Measurements from ENCODE around the gene SLC4A8. TPM values are rescaled to one million over a fixed set of nuclear protein-coding genes. Genes with fewer than 3 reads are reported as not detected.

Gene SLC4A8
- total and polyA plus RNA-seq, 5 donors = 0.02 to 0.50 (median 0.24) TPM

GRCh38 chr12:51482929-51483697 is 58.5 kb downstream of the SLC4A8 start:
- H3K4me3 ChIP-seq (ENCODE audit: low read length) = no peak overlapping the region
- H3K4me1 ChIP-seq (ENCODE audit: control insufficient read depth, insufficient read depth, low read length) = no peaks in the 10 kb centered on the region
- H3K27ac ChIP-seq (ENCODE audit: low read length) = no peak overlapping the region
- H3K27me3 ChIP-seq (ENCODE audit: control insufficient read depth, insufficient read depth) = no peaks in the 10 kb centered on the region
- intact Hi-C loops (cut with DNase I) = no loop called here
- WGBS = 55% methylated on average over 3 of the region's 3 CpGs
- no peak for DNase-seq
- ATAC-seq = no peak
- H3K9me3 ChIP-seq (ENCODE audit: control insufficient read depth, low read length) = no peaks in the 10 kb centered on the region

- H3K27me3 ChIP-seq (ENCODE audit: control insufficient read depth, insufficient read depth) = no peaks in the 10 kb centered on the region
- DNase-seq = no peak
- H3K4me1 ChIP-seq (ENCODE audit: control insufficient read depth, insufficient read depth, low read length) = no peaks in the 10 kb centered on the region
- H3K9me3 ChIP-seq (ENCODE audit: control insufficient read depth, low read length) = no peaks in the 10 kb centered on the region
- whole genome bisulfite sequencing = 86% methylated on average over 3 of the region's 3 CpGs
- H3K4me3 ChIP-seq (ENCODE audit: low read length) = no peak overlapping the region
- intact Hi-C loops (cut with DNase I) = no loop called here
- H3K27ac ChIP-seq (ENCODE audit: low read length) = no peak overlapping the region
- ATAC-seq = no peak
Measured at GRCh38 chr12:51484119-51484518, 59.5 kb downstream of the SLC4A8 start.

- Histone ChIP-seq H3K9me3 (ENCODE audit: control insufficient read depth, low read length) (no peaks in the 10 kb centered on the region), H3K4me3 (ENCODE audit: low read length) (no peak overlapping the region), H3K27me3 (ENCODE audit: control insufficient read depth, insufficient read depth) (no peaks in the 10 kb centered on the region), H3K4me1 (ENCODE audit: control insufficient read depth, insufficient read depth, low read length) (no peaks in the 10 kb centered on the region), H3K27ac (ENCODE audit: low read length) (no peak overlapping the region)
- ATAC-seq (no peak), DNase-seq (no peak)
- intact Hi-C loops (cut with DNase I) = no loop called here
Measured at GRCh38 chr12:51488281-51488680, 63.6 kb downstream of the SLC4A8 start.

GRCh38 chr12:51493281-51493680 is 68.7 kb downstream of the SLC4A8 start:
- intact Hi-C loops (cut with DNase I) = no loop called here
- Histone ChIP-seq H3K4me3 (ENCODE audit: low read length) (no peak overlapping the region), H3K9me3 (ENCODE audit: control insufficient read depth, low read length) (no peaks in the 10 kb centered on the region), H3K27ac (ENCODE audit: low read length) (no peak overlapping the region), H3K27me3 (ENCODE audit: control insufficient read depth, insufficient read depth) (no peaks in the 10 kb centered on the region), H3K4me1 (ENCODE audit: control insufficient read depth, insufficient read depth, low read length) (no peaks in the 10 kb centered on the region)
- no peak for DNase-seq
- no peak for ATAC-seq
- 66% methylated on average over 2 of the region's 2 CpGs for WGBS

- Histone ChIP-seq H3K4me3 (ENCODE audit: low read length) (no peak overlapping the region), H3K27me3 (ENCODE audit: control insufficient read depth, insufficient read depth) (no peaks in the 10 kb centered on the region), H3K9me3 (ENCODE audit: control insufficient read depth, low read length) (no peaks in the 10 kb centered on the region), H3K4me1 (ENCODE audit: control insufficient read depth, insufficient read depth, low read length) (no peaks in the 10 kb centered on the region), H3K27ac (ENCODE audit: low read length) (no peak overlapping the region)
- WGBS = 90% methylated on average over 2 of the region's 2 CpGs
- intact Hi-C loops (cut with DNase I) = no loop called here
- ATAC-seq = no peak
- no peak for DNase-seq
Measured at GRCh38 chr12:51496895-51497294, 72.3 kb downstream of the SLC4A8 start.

GRCh38 chr12:51504851-51505250 is 80.2 kb downstream of the SLC4A8 start:
- DNase-seq (no peak), ATAC-seq (no peak)
- intact Hi-C loops (cut with DNase I) = no loop called here
- no peaks in the 10 kb centered on the region for H3K9me3 ChIP-seq (ENCODE audit: control insufficient read depth, low read length)
- H3K4me1 ChIP-seq (ENCODE audit: control insufficient read depth, insufficient read depth, low read length) = no peaks in the 10 kb centered on the region
- H3K4me3 ChIP-seq (ENCODE audit: low read length) = no peak overlapping the region
- H3K27ac ChIP-seq (ENCODE audit: low read length) = no peak overlapping the region
- WGBS = 40% methylated on average over 3 of the region's 3 CpGs
- H3K27me3 ChIP-seq (ENCODE audit: control insufficient read depth, insufficient read depth) = no peaks in the 10 kb centered on the region

GRCh38 chr12:51505360-51506105 is 80.9 kb downstream of the SLC4A8 start:
- 71% methylated on average over 6 of the region's 6 CpGs for WGBS
- no peak overlapping the region for H3K27ac ChIP-seq (ENCODE audit: low read length)

GRCh38 chr12:51507178-51507577 is 82.5 kb downstream of the SLC4A8 start:
- H3K9me3 ChIP-seq (ENCODE audit: control insufficient read depth, low read length) = no peaks in the 10 kb centered on the region
- no peaks in the 10 kb centered on the region for H3K27me3 ChIP-seq (ENCODE audit: control insufficient read depth, insufficient read depth)
- intact Hi-C loops (cut with DNase I) = no loop called here
- DNase-seq (no peak), ATAC-seq (no peak)
- H3K4me1 ChIP-seq (ENCODE audit: control insufficient read depth, insufficient read depth, low read length) = no peaks in the 10 kb centered on the region
- WGBS = 80% methylated on average over 6 of the region's 6 CpGs
- H3K27ac ChIP-seq (ENCODE audit: low read length) = no peak overlapping the region
- no peak overlapping the region for H3K4me3 ChIP-seq (ENCODE audit: low read length)

More at GRCh38 chr12:51505360-51506105, 80.9 kb downstream of the SLC4A8 start:
- H3K4me3 ChIP-seq (ENCODE audit: low read length) = no peak overlapping the region
- intact Hi-C loops (cut with DNase I) = no loop called here
- DNase-seq (no peak), ATAC-seq (no peak)
- H3K27me3 ChIP-seq (ENCODE audit: control insufficient read depth, insufficient read depth) = no peaks in the 10 kb centered on the region
- no peaks in the 10 kb centered on the region for H3K4me1 ChIP-seq (ENCODE audit: control insufficient read depth, insufficient read depth, low read length)
- H3K9me3 ChIP-seq (ENCODE audit: control insufficient read depth, low read length) = no peaks in the 10 kb centered on the region

GRCh38 chr12:51508285-51508684 is 83.7 kb downstream of the SLC4A8 start:
- H3K9me3 ChIP-seq (ENCODE audit: control insufficient read depth, low read length) = no peaks in the 10 kb centered on the region
- intact Hi-C loops (cut with DNase I) = no loop called here
- H3K27ac ChIP-seq (ENCODE audit: low read length) = no peak overlapping the region
- DNase-seq (no peak), ATAC-seq (no peak)
- no peaks in the 10 kb centered on the region for H3K4me1 ChIP-seq (ENCODE audit: control insufficient read depth, insufficient read depth, low read length)
- 56% methylated on average over 5 of the region's 5 CpGs for WGBS
- H3K27me3 ChIP-seq (ENCODE audit: control insufficient read depth, insufficient read depth) = no peaks in the 10 kb centered on the region
- no peak overlapping the region for H3K4me3 ChIP-seq (ENCODE audit: low read length)

- intact Hi-C loops (cut with DNase I) = no loop called here
- no peaks in the 10 kb centered on the region for H3K9me3 ChIP-seq (ENCODE audit: control insufficient read depth, low read length)
- no peak for ATAC-seq
Measured at GRCh38 chr12:51511546-51512260, 87.1 kb downstream of the SLC4A8 start.

GRCh38 chr12:51512438-51512837 is 87.8 kb downstream of the SLC4A8 start:
- Histone ChIP-seq H3K27me3 (ENCODE audit: control insufficient read depth, insufficient read depth) (no peaks in the 10 kb centered on the region), H3K4me3 (ENCODE audit: low read length) (no peak overlapping the region), H3K27ac (ENCODE audit: low read length) (no peak overlapping the region), H3K9me3 (ENCODE audit: control insufficient read depth, low read length) (no peaks in the 10 kb centered on the region), H3K4me1 (ENCODE audit: control insufficient read depth, insufficient read depth, low read length) (no peaks in the 10 kb centered on the region)
- 91% methylated on average over 2 of the region's 2 CpGs for WGBS
- no peak for ATAC-seq
- DNase-seq = no peak
- intact Hi-C loops (cut with DNase I) = no loop called here

More at GRCh38 chr12:51511546-51512260, 87.1 kb downstream of the SLC4A8 start:
- no peak overlapping the region for H3K4me3 ChIP-seq (ENCODE audit: low read length)
- H3K4me1 ChIP-seq (ENCODE audit: control insufficient read depth, insufficient read depth, low read length) = no peaks in the 10 kb centered on the region
- no peak for DNase-seq
- H3K27me3 ChIP-seq (ENCODE audit: control insufficient read depth, insufficient read depth) = no peaks in the 10 kb centered on the region
- 91% methylated on average over 7 of the region's 7 CpGs for WGBS
- no peak overlapping the region for H3K27ac ChIP-seq (ENCODE audit: low read length)
